GM20000 (cell line): ENCODE results near the gene PLA2G6.

Experiments
- DNase-seq: peaks from one replicate; pipeline ENCODE4 v3.0.0; 2012; ENCODE audit warnings: low spot score
- TF ChIP-seq, protein P1 (sequence below): IDR thresholded peaks from 2 replicates; pipeline ENCODE4 v1.5.1; 2012; ENCODE audit warnings: mild to moderate bottlenecking, control low read depth; ENCODE audit errors: extremely low read depth, missing control alignments

PLA2G6 gene

DNA sequence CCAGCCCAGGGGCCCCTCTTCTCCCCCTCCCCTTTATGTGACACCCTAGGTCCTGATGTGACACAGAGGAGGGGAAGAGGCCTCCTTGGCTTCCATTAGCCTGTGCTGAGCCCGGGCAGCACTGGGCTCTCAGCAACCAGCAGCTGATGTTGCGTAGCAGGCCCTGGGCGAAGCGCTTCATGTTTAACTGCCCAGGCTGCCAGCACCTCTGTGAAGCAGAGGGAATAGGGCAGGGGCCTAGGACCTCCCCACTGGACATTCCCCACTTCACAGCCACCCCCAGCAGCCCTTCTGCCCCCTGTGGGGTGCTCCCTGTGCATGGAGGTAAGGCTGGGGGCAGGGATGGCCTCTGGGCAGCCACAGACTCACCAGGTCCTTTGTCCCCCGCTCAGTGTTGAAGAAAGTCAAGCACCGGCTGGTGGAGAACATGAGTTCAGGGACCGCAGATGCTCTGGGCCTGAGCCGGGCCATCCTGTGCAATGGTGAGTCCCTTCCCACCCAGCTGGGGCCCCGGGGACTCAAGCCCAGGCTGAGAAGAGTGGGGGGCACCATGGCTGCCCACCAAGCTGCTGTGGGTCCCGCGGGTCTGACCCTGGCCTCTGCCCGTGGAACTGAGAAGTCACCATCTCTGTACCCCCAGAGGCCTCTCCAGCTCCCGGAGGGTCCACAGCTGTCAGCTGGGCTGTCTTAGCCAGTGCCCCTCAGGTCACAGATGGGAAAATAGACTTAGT, 112.8 kb downstream of the PLA2G6 start:
- no peak for DNase-seq

DNA sequence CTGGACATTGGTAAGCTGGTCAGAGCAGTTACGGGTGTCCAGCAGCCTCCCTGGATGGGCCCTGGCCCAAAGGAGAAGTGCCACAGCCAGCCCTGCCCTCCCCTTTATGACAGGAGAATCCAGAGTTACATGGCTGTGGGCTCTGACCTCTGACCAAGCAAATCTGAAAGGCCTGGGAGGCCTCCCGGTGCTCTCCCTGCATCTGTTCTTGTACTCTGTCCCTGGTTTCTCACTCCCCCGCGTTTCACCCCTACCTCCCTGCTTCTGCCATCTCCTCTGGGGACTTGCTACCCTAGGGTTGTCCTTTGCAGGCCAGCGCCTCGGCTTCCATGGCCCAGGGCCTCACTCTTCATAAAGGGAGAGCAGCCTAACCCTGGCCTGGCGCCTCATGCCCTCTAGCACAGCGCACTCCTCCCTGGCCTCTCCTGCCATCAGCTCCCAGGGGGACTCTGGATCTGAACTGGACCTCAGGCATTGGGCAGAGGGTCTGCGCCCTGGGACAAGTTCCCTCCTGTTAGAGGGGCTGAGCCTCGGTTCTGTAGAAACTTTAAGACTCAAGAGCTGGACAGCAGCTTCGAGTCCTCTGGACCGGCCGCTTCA, 113.8 kb downstream of the PLA2G6 start:
- TF ChIP-seq, protein P1, sequence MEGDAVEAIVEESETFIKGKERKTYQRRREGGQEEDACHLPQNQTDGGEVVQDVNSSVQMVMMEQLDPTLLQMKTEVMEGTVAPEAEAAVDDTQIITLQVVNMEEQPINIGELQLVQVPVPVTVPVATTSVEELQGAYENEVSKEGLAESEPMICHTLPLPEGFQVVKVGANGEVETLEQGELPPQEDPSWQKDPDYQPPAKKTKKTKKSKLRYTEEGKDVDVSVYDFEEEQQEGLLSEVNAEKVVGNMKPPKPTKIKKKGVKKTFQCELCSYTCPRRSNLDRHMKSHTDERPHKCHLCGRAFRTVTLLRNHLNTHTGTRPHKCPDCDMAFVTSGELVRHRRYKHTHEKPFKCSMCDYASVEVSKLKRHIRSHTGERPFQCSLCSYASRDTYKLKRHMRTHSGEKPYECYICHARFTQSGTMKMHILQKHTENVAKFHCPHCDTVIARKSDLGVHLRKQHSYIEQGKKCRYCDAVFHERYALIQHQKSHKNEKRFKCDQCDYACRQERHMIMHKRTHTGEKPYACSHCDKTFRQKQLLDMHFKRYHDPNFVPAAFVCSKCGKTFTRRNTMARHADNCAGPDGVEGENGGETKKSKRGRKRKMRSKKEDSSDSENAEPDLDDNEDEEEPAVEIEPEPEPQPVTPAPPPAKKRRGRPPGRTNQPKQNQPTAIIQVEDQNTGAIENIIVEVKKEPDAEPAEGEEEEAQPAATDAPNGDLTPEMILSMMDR, result no peak
- no peak for DNase-seq

More for the DNA sequence above, 112.8 kb downstream of the PLA2G6 start:
- TF ChIP-seq, protein P1, result no peak

DNA sequence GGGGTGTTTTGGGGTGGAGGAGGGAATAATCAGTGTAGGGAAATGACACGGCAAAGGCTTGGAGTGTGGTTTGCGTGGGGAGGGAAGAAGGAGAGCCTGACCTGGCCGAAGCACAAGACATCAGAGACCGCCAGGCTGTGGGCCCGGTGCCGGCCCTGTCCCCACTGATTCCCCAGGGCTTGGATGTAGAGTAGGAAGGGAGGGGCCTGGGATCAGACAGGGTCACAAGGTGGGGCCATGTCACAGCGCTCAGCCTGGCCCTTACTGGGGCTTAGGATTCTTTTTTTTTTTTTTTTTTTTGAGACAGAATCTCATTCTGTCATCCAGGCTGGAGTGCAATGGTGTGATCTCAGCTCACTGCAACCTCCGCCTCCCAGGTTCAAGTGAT, 114.6 kb downstream of the PLA2G6 start:
- DNase-seq, result no peak
- TF ChIP-seq, protein P1, result no peak

DNA sequence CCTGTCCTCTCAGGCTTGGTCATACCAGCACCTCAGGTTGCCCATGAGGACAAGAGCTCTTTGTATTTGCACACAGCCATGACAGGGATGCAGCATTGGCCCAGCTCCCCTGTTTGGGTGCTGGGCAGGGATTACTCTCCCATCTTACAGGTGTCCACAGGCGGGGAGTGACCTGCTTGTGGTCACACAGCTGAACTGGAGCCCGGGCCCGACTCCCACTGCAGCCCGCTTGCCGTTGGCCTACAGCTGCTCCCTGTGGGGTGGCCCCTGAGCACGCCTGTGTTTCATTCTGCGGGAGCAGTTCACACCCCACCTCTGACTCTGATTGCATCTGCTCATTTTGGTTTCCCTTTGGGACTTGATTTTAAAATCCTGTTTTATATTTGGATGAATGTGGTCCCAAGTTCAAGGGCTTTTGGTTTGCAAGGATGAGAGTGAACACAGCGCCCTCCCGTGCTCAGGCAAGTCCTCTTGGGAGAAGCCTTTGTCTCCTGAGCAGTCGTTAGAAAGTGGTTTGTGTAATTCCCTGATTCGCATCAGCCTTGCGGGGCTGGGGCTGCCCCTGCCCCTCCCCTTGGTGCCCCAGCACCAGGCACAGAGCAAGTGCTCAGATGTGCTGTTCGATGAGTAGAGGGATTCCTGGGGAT, 115.1 kb downstream of the PLA2G6 start:
- DNase-seq, result no peak
- TF ChIP-seq, protein P1, result no peak

DNA sequence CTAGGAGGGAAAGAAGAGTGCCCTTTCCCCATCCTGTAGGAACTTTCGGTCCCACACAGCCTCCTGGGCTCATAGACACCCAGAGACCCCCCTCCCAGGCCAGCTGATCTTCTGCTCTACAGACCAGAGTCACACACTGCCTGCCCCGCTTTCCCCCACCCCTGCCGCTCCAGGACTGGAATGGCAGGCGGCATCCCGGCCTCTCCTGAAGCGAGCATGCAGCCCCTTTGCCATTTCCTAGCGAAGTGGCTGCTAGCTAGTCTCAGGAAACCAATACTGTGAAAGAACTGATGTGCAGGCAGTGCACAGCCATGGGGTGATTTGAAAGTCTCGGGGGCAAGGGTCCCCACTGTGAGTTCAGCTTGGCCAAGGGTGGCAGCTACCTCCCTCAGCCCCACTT, 116.1 kb downstream of the PLA2G6 start:
- DNase-seq, result no peak
- TF ChIP-seq, protein P1, result no peak

DNA sequence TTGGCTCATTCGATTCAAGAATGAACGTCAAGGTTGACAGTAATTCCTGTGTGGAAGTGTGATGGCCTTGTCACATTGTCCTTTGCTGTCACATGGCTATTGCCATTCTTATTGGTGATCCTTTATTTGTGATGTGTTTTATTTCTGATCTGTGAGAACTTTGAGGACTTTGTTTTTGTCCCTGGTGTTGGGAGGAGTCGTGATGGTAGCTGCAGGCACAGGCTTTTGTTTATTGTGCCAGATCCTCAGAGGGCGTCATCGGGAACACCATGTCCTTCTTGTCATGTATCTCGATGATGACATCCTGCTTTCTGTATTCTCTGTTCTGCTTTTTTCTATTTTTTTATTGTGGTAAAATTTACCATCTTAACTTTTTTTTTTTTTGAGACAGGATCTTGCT, 118.8 kb downstream of the PLA2G6 start:
- DNase-seq, result no peak
- TF ChIP-seq, protein P1, result no peak
